ENCODE data around the gene PNMA6A.
"Not testable (repeated sequence)": the region's sequence is repeated elsewhere in the genome, so short reads cannot be mapped to it uniquely, and the experiment has no call there.

PNMA6A gene

GRCh38 chrX:153071909-153072583, at the start of gene PNMA6A:
TSS of gene PNMA6A (plus strand) at chrX:153072454. CDS start at chrX:153073063, 609 bp downstream.
- not testable (repeated sequence) for DNase-seq (ENCODE audit: low read depth, low spot score); H3K27ac ChIP-seq

GRCh38 chrX:153026501-153026900, 45.8 kb upstream of the PNMA6A start:
- not testable (repeated sequence) for DNase-seq (ENCODE audit: low read depth, low spot score); H3K27ac ChIP-seq

GRCh38 chrX:153028487-153028886, 43.8 kb upstream of the PNMA6A start:
- DNase-seq (ENCODE audit: low read depth, low spot score), result not testable (repeated sequence)

GRCh38 chrX:153029162-153029561, 43.1 kb upstream of the PNMA6A start:
- no peak for DNase-seq (ENCODE audit: low read depth, low spot score)
- H3K27ac ChIP-seq, result no peak overlapping the region

More at GRCh38 chrX:153028487-153028886, 43.8 kb upstream of the PNMA6A start:
- H3K27ac ChIP-seq, result not testable (repeated sequence)

GRCh38 chrX:153029875-153030274, 42.4 kb upstream of the PNMA6A start:
- DNase-seq (ENCODE audit: low read depth, low spot score), result no peak
- no peak overlapping the region for H3K27ac ChIP-seq

- H3K27ac ChIP-seq, result no peak overlapping the region
Observed at GRCh38 chrX:153030801-153031200, 41.5 kb upstream of the PNMA6A start.

GRCh38 chrX:153032397-153033118, 39.7 kb upstream of the PNMA6A start:
- no peak overlapping the region for H3K27ac ChIP-seq
- DNase-seq (ENCODE audit: low read depth, low spot score), result no peak

More at GRCh38 chrX:153030801-153031200, 41.5 kb upstream of the PNMA6A start:
- no peak for DNase-seq (ENCODE audit: low read depth, low spot score)

- H3K27ac ChIP-seq, result no peak overlapping the region
- DNase-seq (ENCODE audit: low read depth, low spot score), result no peak
Observed at GRCh38 chrX:153049093-153049492, 23.2 kb upstream of the PNMA6A start.

- no peak for DNase-seq (ENCODE audit: low read depth, low spot score)
- no peak overlapping the region for H3K27ac ChIP-seq
Observed at GRCh38 chrX:153052534-153052933, 19.7 kb upstream of the PNMA6A start.

- DNase-seq (ENCODE audit: low read depth, low spot score), result no peak
- H3K27ac ChIP-seq, result no peak within 1 kb of the TSS
Observed at GRCh38 chrX:153055871-153056749, 16.1 kb upstream of the PNMA6A start, which contains the start of gene PNMA3. TSS of gene PNMA3 (plus strand) at chrX:153056470. CDS start at chrX:153057056, 586 bp downstream.

- H3K27ac ChIP-seq, result no peak overlapping the region
- DNase-seq (ENCODE audit: low read depth, low spot score), result no peak
Observed at GRCh38 chrX:153057281-153057680, 15.0 kb upstream of the PNMA6A start.

GRCh38 chrX:153059191-153060094, 12.8 kb upstream of the PNMA6A start:
- H3K27ac ChIP-seq, result no peak overlapping the region
- DNase-seq (ENCODE audit: low read depth, low spot score), result no peak

GRCh38 chrX:153060095-153060445, 12.2 kb upstream of the PNMA6A start:
- no peak overlapping the region for H3K27ac ChIP-seq
- DNase-seq (ENCODE audit: low read depth, low spot score), result no peak

- H3K27ac ChIP-seq, result no peak overlapping the region
- no peak for DNase-seq (ENCODE audit: low read depth, low spot score)
Observed at GRCh38 chrX:153061732-153062131, 10.5 kb upstream of the PNMA6A start.

GRCh38 chrX:153063315-153063714, 8.9 kb upstream of the PNMA6A start:
- H3K27ac ChIP-seq, result no peak overlapping the region
- no peak for DNase-seq (ENCODE audit: low read depth, low spot score)

GRCh38 chrX:153064061-153064460, 8.2 kb upstream of the PNMA6A start:
- DNase-seq (ENCODE audit: low read depth, low spot score), result no peak
- H3K27ac ChIP-seq, result no peak overlapping the region

GRCh38 chrX:153065389-153065788, 6.9 kb upstream of the PNMA6A start:
- no peak overlapping the region for H3K27ac ChIP-seq
- DNase-seq (ENCODE audit: low read depth, low spot score), result no peak

- not testable (repeated sequence) for H3K27ac ChIP-seq; DNase-seq (ENCODE audit: low read depth, low spot score)
Observed at GRCh38 chrX:153066402-153066801, 5.9 kb upstream of the PNMA6A start.

GRCh38 chrX:153073331-153073730, 1.1 kb downstream of the PNMA6A start:
- not testable (repeated sequence) for H3K27ac ChIP-seq; DNase-seq (ENCODE audit: low read depth, low spot score)
